Right renal pelvis (tissue), 4 donors: ENCODE data around the gene FBP1. TPM values are rescaled to one million over a fixed set of nuclear protein-coding genes. Genes with fewer than 3 reads are reported as not detected.

Source experiments
- DNase-seq, 4 donors: peaks; one replicate each; pipeline ENCODE4 v3.0.0-alpha.2; 2013; ENCODE audit warnings: low read depth in 4 of 4, low spot score in 3 of 4, missing footprints in 1 of 4
- polyA plus RNA-seq, 4 donors: library from polyadenylated mRNA; unstranded; fragments of 120-200 nt; gene quantifications; one replicate each; pipeline ENCODE4 v1.2.1, GENCODE V29; 2013; ENCODE audit not compliant: insufficient read length in 4 of 4

The FBP1 gene
- 10 to 100 TPM; 49.8 to 64.5 (median 60.2) TPM for polyA plus RNA-seq

- no peak for DNase-seq
These were observed at the start of gene FBP1 for GRCh38 chr9:94639061-94639998. Gene FBP1 (minus strand): TSS chr9:94639518. CDS start chr9:94639310, 208 bp downstream.

- no peak for DNase-seq
These were observed 48.1 kb upstream of the FBP1 start for GRCh38 chr9:94687451-94687850.

GRCh38 chr9:94685359-94685758 is 46.0 kb upstream of the FBP1 start:
- no peak for DNase-seq

GRCh38 chr9:94681508-94681907 is 42.2 kb upstream of the FBP1 start:
- DNase-seq: peak in 1 of 4 donors; percentile 51

GRCh38 chr9:94680621-94681020 is 41.3 kb upstream of the FBP1 start:
- no peak for DNase-seq

GRCh38 chr9:94680020-94680419 is 40.7 kb upstream of the FBP1 start:
- no peak for DNase-seq

- no peak for DNase-seq
These were observed 40.3 kb upstream of the FBP1 start for GRCh38 chr9:94679587-94679986.

- no peak for DNase-seq
These were observed 38.6 kb upstream of the FBP1 start for GRCh38 chr9:94677929-94678328.

- DNase-seq: no peak
These were observed 37.3 kb upstream of the FBP1 start for GRCh38 chr9:94676446-94677131.

- no peak for DNase-seq
These were observed 35.9 kb upstream of the FBP1 start for GRCh38 chr9:94675008-94675881.

GRCh38 chr9:94672811-94673487 is 33.6 kb upstream of the FBP1 start:
- DNase-seq: no peak

- peak in 1 of 4 donors; percentile 44 for DNase-seq
These were observed 29.8 kb upstream of the FBP1 start for GRCh38 chr9:94668928-94669729.

- DNase-seq: no peak
These were observed 29.2 kb upstream of the FBP1 start for GRCh38 chr9:94668418-94668927.

- no peak for DNase-seq
These were observed 27.2 kb upstream of the FBP1 start for GRCh38 chr9:94666364-94667099.

- DNase-seq: no peak
These were observed 26.3 kb upstream of the FBP1 start for GRCh38 chr9:94665613-94666012.

- DNase-seq: no peak
These were observed 25.5 kb upstream of the FBP1 start for GRCh38 chr9:94664801-94665200.

GRCh38 chr9:94663640-94664039 is 24.3 kb upstream of the FBP1 start:
- DNase-seq: no peak

GRCh38 chr9:94663140-94663539 is 23.8 kb upstream of the FBP1 start:
- DNase-seq: no peak
